OCI-LY1 (cell line): Measurements from ENCODE around the gene FHL1.

Source experiments
- CTCF ChIP-seq: fragments of 200-600 bp; sonication (generic), shearing (Covaris generic); IDR thresholded peaks from 2 replicates; pipeline ENCODE4 v1.5.1; 2017; ENCODE audit warnings: mild to moderate bottlenecking, antibody characterized with exemption, low read length, moderate library complexity, mixed read lengths
- EZH2 ChIP-seq: fragments of 200-600 bp; sonication (generic), shearing (Covaris generic); IDR thresholded peaks from 2 replicates; pipeline ENCODE4 v1.8.0; 2017; ENCODE audit warnings: borderline replicate concordance, mixed run types, mild to moderate bottlenecking, antibody characterized with exemption, low read length, moderate library complexity, mixed read lengths

GRCh38 chrX:136191171-136191570 is 43.8 kb downstream of the FHL1 start:
- TF ChIP-seq CTCF (no peak), EZH2 (no peak)
